ENCODE results near the gene CNPY2. TPM values are rescaled to one million over a fixed set of nuclear protein-coding genes. Genes with fewer than 3 reads are reported as not detected.
A peak's percentile ranks its signal among the peaks of the same experiment; 100 is the strongest.
"Not testable (repeated sequence)": the region's sequence is repeated elsewhere in the genome, so short reads cannot be mapped to it uniquely, and the experiment has no call there.

Gene CNPY2
- total RNA-seq, 3 donors from 2014 or later = 69.9 to 86.1 (median 85.9) TPM

GRCh38 chr12:56358836-56359532 is 43.2 kb upstream of the CNPY2 start:
- TF ChIP-seq POLR2A (IDR thresholded peaks at IDR 0.05) (no peak), POLR2AphosphoS5 (IDR thresholded peaks at IDR 0.05) (peak in 1 of 3 donors; percentile 51)
- peak overlapping the region; percentile 78 to 95 (median 87) for H3K4me3 ChIP-seq
- no peaks in the 10 kb centered on the region for H3K27me3 ChIP-seq
- no peaks in the 10 kb centered on the region for H3K4me1 ChIP-seq
- peak overlapping the region; percentile 98 to 99 for H3K27ac ChIP-seq
- peaks cover 8% of the 10 kb centered on the region for H3K36me3 ChIP-seq
- peak in 1 of 2 donors; percentile 51 for DNase-seq (ENCODE audit: low spot score in 2 of 2)
- H3K9me3 ChIP-seq = no peaks in the 10 kb centered on the region
- intact Hi-C loops (cut with DNase I; ENCODE audit: low total_unique reads) = no loop called here

- Histone ChIP-seq H3K9me3 (no peaks in the 10 kb centered on the region), H3K4me3 (no peak overlapping the region), H3K27me3 (no peaks in the 10 kb centered on the region), H3K27ac (no peak overlapping the region), H3K36me3 (peaks cover 17% of the 10 kb centered on the region), H3K4me1 (no peaks in the 10 kb centered on the region)
- TF ChIP-seq CTCF (IDR thresholded peaks at IDR 0.05) = no peak
- TF ChIP-seq POLR2AphosphoS5 (IDR thresholded peaks at IDR 0.05) = no peak
- TF ChIP-seq POLR2A (IDR thresholded peaks at IDR 0.05) = no peak
- DNase-seq (ENCODE audit: low spot score in 2 of 2) = no peak
- intact Hi-C loops (cut with DNase I; ENCODE audit: low total_unique reads) = no loop called here
These were observed 35.5 kb upstream of the CNPY2 start for GRCh38 chr12:56351325-56351724.

GRCh38 chr12:56350662-56351061 is 34.9 kb upstream of the CNPY2 start:
- peaks cover 11% of the 10 kb centered on the region for H3K36me3 ChIP-seq
- no peak for DNase-seq (ENCODE audit: low spot score in 2 of 2)
- no peaks in the 10 kb centered on the region for H3K27me3 ChIP-seq
- no peak overlapping the region for H3K4me3 ChIP-seq
- TF ChIP-seq CTCF (IDR thresholded peaks at IDR 0.05) (no peak), POLR2A (IDR thresholded peaks at IDR 0.05) (no peak), POLR2AphosphoS5 (IDR thresholded peaks at IDR 0.05) (no peak)
- no peak overlapping the region for H3K27ac ChIP-seq
- H3K4me1 ChIP-seq = no peaks in the 10 kb centered on the region
- intact Hi-C loops (cut with DNase I; ENCODE audit: low total_unique reads) = no loop called here
- no peaks in the 10 kb centered on the region for H3K9me3 ChIP-seq

- intact Hi-C loops (cut with DNase I; ENCODE audit: low total_unique reads) = no loop called here
These were observed 33.0 kb upstream of the CNPY2 start for GRCh38 chr12:56348776-56349175.

GRCh38 chr12:56347255-56347654 is 31.5 kb upstream of the CNPY2 start:
- H3K36me3 ChIP-seq; H3K27ac ChIP-seq; H3K27me3 ChIP-seq; H3K9me3 ChIP-seq; H3K4me3 ChIP-seq; intact Hi-C loops (cut with DNase I; ENCODE audit: low total_unique reads); H3K4me1 ChIP-seq; DNase-seq (ENCODE audit: low spot score in 2 of 2): not testable (repeated sequence)

More at GRCh38 chr12:56348776-56349175, 33.0 kb upstream of the CNPY2 start:
- Histone ChIP-seq H3K27ac (no peak overlapping the region), H3K9me3 (no peaks in the 10 kb centered on the region), H3K4me3 (no peak overlapping the region), H3K27me3 (no peaks in the 10 kb centered on the region), H3K4me1 (no peaks in the 10 kb centered on the region), H3K36me3 (peaks cover 10% of the 10 kb centered on the region)
- TF ChIP-seq POLR2AphosphoS5 (IDR thresholded peaks at IDR 0.05) = no peak
- TF ChIP-seq CTCF (IDR thresholded peaks at IDR 0.05) = no peak
- TF ChIP-seq POLR2A (IDR thresholded peaks at IDR 0.05) = no peak
- DNase-seq (ENCODE audit: low spot score in 2 of 2) = no peak

GRCh38 chr12:56346675-56347074 is 30.9 kb upstream of the CNPY2 start:
- TF ChIP-seq CTCF (IDR thresholded peaks at IDR 0.05) (no peak), POLR2A (IDR thresholded peaks at IDR 0.05) (no peak), POLR2AphosphoS5 (IDR thresholded peaks at IDR 0.05) (no peak)
- no peak for DNase-seq (ENCODE audit: low spot score in 2 of 2)
- H3K4me1 ChIP-seq = no peaks in the 10 kb centered on the region
- no peaks in the 10 kb centered on the region for H3K27me3 ChIP-seq
- intact Hi-C loops (cut with DNase I; ENCODE audit: low total_unique reads) = no loop called here
- no peak overlapping the region for H3K27ac ChIP-seq
- peaks cover 10% of the 10 kb centered on the region for H3K36me3 ChIP-seq
- H3K9me3 ChIP-seq = no peaks in the 10 kb centered on the region
- H3K4me3 ChIP-seq = no peak overlapping the region

- not testable (repeated sequence) for H3K36me3 ChIP-seq
These were observed 26.5 kb upstream of the CNPY2 start for GRCh38 chr12:56342290-56342689.

More at GRCh38 chr12:56342290-56342689, 26.5 kb upstream of the CNPY2 start:
- H3K4me1 ChIP-seq; H3K27me3 ChIP-seq; H3K9me3 ChIP-seq; DNase-seq (ENCODE audit: low spot score in 2 of 2); H3K27ac ChIP-seq; intact Hi-C loops (cut with DNase I; ENCODE audit: low total_unique reads); H3K4me3 ChIP-seq: not testable (repeated sequence)

Measured in breast epithelium (tissue), 4 donors.